COR-L47 (cell line): ENCODE measurements around the gene ZNF641.

Experiments
- DNase-seq: peaks from one replicate; lab custom pipeline; 2025; lab: John Stamatoyannopoulos, UW

The ZNF641 gene

DNA sequence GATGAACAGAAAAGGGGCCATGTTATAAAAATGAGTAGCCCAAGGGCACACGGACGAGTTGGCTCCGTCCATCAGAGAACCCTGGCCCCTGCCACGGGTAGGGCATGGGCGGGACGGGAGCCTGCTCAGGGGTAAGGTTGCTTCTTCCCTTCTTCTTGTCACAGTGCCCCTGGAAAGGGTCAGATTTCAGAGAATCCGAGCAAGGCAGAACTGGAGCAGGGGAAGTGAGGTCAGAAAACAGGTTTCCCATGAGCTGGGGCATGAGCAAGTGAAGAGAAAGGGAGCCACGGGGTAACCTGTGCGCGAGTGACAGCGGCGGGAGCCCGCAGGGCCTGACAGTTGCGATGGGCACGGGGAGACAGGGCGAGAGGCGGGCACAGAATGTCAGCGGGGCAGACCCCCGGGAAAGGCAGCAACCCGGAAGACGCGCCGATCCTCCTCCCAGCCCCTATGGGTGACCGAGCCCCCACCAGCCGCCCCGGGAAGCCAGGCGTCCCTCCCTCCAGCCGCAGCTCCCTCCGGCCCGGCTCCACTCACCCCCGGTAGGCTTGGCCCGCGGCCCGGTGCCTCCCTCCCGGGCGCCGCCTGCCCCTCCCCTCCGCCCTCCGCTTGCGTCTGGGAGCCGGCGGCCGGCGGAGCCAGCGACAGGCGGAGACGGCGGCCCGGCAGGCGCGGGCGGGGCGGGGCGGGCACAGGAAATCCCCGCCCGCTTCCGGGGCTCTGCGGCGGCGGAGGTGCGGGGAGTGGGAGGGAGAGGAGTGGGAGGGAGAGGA, at the start of gene ZNF641:
Gene ZNF641 (minus strand): TSS at position 671 of the 773 bp plus-strand sequence. CDS start 2,829 bp downstream, outside the sequence.
- peak; percentile 53 for DNase-seq

DNA sequence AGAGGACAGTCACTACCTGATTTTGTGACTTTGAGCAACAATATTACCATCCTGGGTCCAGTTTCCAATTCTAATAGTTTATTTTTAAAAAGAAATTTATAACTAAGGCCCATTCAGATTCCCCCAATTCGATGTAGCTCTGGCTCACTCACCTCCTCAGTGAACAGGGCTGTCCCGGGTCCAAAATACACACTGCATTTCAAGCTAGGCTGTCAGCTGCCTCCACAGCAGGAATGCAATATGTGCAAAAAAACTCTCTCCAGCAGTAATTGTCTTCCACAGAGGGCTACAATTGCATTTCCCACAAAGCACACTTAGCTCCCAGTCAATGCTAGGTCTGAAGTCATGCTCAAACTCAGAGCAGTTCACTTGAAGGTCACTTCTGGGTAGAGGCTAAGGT, 39.3 kb upstream of the ZNF641 start:
- no peak for DNase-seq

DNA sequence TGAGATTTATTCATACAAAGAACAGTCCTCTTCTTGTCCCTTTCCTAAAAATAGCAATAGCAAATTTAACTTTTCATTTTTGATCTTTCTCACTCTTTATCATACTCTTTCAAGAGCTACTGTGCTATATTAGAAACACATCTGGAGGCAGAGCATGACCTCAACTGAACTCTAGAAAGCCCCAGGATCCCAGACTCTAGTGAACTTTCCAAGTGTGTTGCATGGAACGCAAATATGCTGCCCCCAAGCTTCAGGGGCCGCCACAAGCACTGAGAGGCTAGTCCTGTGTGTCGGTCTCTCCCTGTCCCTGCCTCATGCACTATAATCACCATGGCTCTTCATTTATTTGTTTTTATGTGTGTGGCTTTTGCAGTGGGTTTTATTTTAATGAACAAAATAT, 38.7 kb upstream of the ZNF641 start:
- no peak for DNase-seq

DNA sequence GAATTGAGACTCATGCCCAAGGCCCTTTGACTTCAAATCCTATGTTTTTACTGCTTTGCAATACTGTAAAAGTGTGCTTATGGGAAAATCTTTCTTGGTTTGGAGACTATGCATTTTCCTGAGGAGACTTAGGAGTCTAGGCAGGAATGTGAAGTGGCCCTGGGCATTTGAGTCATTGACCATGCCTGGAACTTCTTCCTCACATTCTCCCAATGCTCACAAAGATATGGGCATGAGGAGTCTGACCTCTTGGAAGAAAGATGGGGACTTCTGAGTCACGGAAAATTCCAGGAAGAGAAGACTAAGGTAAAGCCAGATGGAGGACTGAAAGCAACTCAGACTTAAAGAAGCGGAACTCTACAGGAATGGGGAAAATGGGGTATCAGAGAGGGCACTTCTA, 38.2 kb upstream of the ZNF641 start:
- DNase-seq, result no peak

DNA sequence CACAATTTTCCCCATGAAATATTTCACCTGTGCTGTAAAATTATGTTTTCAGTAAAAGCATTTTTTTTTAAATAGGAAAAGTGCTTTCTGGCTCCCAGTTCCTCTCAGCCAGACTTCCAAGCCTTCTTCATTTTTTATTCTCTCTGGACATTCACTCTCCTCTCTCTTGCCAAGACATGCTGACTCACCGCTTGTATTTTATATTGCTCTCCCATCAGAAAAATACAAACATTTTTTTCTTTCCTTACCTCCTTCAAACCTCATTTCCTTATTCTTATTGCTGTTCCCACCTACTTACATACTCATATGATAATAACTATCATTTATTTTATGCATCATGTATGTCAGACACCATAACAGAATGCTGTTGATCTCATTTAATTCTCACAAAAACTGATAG, 37.7 kb upstream of the ZNF641 start:
- DNase-seq, result no peak

DNA sequence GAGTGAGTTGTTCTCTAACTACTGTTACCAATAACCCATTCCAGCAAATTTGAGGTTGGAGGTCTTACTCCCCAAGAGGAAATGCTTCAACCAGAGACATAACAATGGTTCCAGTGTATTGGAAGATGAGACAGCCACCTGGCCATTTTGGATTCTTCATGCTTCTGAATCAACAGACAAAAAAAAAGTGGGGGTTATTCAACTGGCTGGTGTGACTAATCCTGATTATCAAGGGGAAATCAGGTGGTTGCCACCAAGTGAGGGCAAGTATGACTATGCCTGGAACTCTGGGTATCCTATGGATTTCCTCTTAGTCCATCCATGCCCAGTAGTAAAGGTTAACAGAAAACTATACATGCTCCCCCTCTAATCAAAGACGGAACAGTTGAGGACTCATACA, 29.9 kb upstream of the ZNF641 start:
- no peak for DNase-seq

DNA sequence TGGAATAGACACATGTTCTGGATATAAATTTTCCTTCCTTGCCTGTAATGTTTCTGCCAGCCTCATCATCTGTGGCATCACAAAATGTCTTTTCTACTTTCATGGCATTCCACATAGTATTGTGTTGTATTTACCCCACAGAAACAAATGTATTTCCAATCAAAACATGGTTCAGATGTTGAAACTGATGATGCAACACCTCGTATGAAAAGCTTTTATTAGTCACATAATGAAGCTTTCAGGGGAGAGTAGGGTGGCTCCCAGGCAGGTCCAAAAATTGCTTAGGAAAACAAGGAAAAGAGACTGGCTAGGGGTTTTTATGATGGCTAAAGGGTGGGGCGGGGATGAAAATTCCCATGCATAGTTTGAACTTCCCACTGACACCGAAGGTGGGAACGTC, 29.1 kb upstream of the ZNF641 start:
- no peak for DNase-seq

DNA sequence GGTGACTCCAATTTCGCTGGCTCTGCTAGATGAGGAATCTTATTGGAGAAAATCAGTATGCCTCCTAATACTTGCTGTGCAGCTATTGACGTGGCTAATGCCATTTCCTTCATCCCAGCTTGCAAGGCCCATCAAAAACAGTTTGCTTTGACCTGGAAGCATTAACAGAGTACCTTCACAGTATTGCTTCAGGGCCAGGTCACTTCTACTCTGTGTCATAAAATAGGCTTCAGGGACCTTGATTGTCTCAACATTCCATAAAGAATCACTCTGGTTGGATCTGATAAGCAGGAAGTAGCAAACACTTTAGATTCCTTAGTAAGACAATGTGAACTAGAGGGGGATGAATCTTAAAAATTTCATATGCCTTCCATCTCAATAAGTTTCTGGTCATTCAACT, 26.9 kb upstream of the ZNF641 start:
- no peak for DNase-seq

DNA sequence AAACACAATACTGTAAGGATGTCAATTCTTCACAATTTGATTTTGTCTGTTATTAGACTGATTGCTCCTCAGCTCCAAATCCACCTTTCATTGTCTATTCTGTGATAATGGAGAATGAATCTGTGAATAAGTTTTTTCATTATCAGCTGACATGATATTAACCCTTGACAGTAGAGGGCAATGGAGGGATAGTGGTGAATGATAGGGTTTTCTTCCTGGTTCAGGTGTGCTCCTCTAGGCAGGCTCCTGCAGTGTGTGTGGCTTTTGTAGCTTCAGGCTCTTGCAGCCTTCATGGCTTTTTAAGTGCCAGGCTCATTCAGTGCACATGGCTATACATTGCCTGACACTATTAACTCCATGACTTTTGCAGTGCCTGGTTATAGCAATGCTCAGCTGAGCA, 23.4 kb upstream of the ZNF641 start:
- DNase-seq, result no peak

DNA sequence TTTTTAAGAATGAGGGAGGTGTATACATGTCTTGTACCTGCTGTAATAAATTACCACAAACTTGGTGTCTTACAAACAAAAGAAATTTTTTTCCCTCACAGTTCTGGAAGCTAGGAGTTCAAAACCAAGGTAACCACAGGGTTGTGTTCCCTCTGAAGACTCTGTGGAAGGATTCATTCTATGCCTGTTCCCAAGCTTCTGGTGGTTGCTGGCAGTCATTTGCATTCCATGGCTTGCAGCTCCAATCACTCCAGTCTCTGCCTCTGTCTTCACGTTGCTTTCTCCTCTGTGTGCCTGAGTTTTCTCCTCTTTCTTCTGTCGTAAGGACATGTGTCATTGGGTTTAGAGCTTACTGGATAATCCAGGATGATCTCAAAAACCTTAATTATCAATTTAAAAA, 15.4 kb upstream of the ZNF641 start:
- DNase-seq, result no peak

DNA sequence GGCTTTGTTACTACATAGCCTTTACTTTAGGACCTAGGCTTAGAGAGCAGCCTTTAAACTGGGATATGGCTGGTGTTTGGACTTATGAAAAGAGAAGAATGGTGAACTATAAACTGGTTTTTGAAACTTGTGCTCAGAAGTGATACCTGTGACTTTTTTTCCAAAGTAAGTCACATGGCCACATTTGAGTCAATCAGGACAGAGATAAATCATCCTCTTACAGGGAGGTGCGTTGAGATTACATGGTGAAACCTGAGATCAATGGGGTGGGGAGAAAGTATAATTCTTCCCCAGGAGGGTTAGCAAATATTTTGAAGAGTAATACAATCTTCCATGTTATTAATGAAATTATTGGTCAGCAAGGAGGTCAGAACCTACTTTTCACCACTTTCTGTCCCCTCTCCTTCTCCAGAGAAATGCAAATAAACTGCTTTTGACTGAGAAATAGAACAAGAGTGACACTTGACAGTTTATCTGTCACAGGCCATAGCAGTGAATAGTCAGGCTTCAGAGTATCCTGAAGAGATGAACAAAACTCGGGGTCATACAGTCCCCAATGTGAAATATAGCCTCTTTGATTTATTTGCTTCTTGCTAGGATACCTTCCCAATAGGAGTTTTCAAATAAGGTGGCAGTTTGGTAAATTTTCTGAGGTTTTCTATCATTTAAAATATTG, 11.1 kb upstream of the ZNF641 start:
- no peak for DNase-seq

DNA sequence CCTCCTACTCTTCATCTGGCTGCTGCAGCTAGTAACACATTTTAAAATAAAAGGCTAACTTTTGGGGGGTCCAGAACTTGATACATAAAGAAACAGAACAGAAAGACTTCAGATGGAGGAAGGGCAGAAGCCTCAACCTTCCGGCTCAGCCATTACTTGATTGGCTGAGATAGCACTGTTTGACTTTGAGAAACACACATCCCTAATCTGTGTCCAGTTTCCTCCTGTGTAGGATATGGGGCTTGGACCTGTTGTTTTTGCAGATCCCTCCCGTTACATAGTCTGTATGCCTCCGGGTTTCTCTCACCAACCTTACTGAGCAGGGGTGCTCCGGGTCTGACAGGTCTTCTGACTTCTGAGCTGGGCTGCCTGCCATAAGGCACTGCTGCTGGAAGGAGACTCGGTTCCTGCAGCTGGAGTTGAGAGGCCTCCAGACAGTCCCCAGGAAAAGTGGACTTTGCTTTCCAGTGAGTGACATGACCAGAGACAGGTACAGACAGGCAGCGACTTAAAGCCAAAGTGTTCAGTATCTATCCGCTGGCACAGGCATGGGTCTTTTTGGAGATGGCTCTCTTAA, 8.3 kb upstream of the ZNF641 start:
- DNase-seq, result no peak

DNA sequence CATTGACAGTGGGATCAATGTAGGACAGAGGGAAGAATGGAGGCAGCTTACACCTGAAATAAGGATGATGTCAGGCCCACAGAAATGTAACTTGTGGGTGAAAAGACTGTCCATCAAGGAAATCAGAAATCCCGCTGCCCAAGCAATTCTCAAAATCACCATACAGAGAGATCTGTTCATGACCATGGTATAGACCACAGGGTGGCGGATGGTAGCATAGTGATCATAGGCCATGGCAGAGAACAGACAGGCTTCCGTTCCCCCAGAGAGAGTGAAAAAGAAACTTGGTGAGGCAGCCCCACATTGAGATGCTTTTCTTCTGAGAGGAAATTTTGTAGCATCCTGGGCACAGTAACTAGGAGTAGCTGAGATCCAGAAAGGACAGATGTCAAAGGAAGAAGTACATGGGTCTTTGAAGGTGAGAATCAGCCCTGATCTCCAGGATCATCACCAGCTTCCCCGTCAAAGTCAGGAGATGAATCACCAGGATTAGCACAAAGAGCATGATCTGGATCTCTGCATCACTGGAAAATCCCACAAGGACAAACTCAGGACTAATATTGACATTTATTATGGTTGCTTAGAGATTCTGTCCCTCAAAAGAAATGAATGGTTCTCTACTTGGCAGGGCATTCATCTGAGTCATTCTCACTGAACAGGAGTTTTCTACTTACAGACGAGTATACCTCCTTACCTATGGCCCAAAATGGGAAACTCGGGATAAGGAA, 5.5 kb upstream of the ZNF641 start:
- DNase-seq, result no peak

DNA sequence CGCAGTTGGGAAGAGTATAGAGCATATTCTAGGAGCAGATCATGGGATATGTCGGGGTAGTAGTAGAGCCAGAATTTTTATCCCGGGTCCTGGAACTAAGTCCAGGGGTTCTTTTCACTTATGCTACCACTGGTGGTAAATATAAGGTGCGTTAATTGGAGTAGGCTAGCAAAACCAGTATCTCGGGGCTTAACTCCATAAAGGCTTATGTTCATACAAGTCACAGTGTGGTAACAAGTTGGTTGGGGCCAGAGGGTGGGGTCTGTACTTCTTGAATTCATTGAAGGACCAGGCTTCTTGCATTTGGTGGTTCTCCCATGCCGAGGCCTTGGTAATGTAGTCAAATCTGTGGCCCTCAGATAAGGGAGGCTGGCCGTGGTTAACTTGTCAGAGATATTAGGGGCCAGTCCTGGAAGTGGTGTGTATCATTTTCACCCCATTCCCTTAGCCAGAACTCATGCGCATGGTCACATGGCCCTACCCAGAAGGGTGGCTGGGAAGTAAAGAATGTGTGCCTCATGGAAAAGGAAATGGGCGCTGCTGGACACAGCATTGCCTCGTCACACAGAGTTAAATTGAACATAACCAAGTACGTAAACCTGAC, 1.5 kb upstream of the ZNF641 start:
- DNase-seq, result no peak

DNA sequence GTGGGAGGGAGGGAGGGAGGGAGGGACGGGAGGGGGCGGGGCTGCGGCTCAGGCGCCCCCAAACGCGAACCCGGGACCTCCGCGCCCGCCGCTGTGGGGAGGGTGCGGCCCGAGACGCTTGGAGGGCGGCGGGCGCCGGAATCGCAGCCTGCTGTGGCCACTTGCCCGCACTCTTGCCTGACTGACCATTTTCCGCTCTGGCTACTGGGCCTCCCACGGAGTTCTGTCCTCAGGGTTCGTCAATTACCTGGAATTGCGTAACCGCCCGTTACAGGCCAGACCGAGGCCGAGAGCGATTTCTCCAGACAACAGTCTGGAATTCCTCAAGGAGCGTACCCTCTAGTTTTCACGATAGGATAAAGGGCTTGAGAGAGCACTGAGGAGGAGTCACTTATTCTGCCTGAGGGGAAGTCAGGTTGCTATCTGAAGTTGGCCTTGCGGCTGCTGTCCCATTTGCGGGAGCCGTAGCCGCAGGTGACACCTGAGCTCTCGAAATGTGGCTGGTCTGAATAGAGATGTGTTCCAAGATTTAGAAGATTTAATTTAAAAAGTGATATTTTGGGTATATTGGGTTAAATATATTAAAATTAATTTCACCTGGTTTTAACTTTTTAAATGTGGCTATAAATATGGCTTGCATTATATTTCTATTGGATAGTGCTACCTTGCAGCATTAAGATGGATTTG, 446 bp upstream of the ZNF641 start:
- DNase-seq, result peak; percentile 38

DNA sequence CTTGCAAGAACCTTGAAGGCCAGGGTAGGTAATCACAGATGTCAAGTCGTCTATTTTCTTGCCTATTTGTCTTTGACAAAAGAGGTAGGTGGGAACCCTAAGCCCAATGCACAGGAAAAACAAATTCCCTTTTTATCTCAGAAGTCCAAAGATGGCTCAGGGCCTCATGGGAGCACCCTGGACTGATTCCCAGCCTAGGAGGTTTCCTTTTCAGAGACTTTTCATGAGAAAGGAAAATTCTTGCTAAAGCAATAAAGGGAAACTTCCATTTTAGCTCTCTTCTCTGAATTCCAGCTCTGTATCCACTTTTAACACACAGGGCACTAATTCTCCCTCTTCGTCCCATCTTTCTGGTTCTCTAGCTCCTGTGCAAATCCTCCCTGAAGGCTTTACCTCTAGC, 1.2 kb downstream of the ZNF641 start:
- no peak for DNase-seq

DNA sequence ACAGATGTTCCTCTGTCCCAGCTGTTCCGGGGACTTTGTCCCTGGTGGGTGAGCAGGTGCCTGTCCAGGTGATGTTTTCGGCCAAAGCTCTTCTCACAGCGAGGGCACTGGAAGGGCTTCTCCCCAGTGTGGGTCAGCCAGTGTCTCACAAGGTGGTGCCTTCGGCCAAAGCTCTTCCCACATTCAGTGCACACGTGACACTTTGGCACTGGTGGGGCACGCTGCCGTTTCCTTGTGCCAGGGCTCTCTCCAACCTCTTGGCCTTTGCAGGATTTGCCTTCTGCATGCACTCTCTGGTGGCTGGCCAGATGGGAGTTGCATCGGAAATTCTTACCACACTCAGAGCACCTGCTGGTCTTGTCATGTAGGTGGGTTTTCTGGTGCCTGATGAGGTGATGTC, 7.7 kb downstream of the ZNF641 start:
- no peak for DNase-seq

DNA sequence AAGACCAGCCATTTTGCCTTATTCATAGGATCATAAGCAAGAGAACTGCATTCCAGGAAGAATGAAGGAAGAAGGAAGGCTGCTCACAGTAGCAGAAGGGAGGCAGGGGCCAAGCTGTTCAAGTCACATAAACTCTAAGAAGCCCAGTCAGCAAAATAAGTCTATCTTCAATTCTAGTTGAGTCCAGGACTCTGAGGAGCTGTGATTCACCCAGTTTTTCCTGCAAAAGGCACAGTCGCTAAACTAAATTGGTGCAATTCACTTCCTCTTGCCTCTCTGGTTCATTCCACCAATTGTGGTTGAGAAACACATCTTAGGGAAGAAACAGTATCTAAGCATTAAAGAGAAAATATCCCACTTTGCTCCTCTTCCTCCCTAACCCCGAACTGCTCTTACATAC, 9.8 kb downstream of the ZNF641 start:
- DNase-seq, result no peak

DNA sequence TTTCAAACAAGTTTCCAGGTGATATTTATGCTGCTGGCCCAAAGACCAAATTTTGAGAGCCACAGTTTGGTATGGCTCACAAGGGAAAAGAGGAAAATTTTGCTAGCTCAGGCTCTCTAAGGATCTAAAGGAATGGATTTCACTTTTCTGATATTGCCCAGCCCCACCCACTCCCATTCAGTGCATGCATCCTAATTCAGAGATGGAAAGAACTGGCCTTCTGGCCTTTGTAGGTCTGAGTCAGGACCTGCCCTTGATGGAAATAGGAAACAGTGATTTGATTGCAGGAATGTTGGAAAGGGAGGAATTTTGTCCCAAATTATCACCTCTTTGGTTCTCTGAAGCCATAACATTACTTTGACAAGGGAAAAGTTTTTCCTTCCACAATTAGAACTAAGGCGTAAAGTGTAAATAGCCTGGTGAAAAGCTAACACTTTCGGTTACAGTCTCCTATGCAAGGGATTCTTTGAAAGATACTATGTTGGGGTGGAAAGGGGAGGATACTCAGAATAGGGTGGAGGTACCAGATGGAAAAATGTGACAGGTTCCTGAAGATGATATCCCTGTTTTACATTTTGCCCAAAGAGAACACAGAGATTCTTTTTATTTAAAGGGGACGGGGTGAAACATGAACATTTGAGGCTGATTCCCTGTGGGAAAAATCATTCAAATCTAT, 11.1 kb downstream of the ZNF641 start:
- DNase-seq, result no peak

DNA sequence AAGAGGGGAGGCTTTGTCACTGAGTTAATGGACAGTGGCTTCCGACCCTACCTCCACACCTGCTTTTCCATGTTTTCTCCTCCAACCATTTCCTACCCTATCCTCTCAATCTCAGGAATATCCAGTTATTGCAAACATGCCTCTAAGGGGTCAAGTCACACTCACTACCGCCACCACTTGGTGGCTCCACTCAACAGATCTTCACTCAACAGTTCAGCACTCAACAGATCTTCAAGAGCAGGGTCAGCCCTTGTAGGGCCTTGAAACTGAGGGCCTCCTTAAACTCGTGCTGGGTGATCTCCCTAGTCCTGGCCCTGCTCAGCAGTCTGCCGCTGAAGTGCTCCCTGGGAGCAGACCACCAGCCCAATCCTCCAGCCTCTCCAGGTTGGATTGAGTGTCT, 14.2 kb downstream of the ZNF641 start:
- no peak for DNase-seq

DNA sequence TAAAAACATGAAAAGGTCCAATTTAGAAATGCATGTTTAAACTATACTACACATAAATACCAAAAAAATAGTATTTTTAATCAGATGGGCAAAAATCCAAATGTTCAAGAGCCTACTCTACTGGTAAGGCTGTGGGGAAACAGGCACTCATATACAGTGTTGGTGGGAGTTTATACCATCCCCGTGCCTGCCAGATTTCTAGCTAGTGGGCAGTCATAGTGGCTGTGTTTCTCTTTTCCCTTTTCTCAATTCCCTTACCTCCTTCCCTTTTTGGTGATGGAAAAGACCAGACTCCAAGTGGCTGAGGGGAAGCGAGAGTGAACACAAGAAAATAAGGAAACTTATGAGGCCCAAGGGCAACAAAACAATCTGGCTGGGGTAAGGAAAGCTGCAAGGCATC, 14.7 kb downstream of the ZNF641 start:
- DNase-seq, result no peak
